GM23338 (cell line): ENCODE results near the gene TPX2. TPM values are rescaled to one million over a fixed set of nuclear protein-coding genes. Genes with fewer than 3 reads are reported as not detected.

Experiments used
- ATAC-seq: fragments of 200-7000 bp; cut with Tn5 transposase; 3 replicates; pipeline ENCODE4 v1.9.1; 2020
- DNase-seq: peaks from one replicate; pipeline ENCODE4 v3.0.0-alpha.2; 2015; ENCODE audit warnings: low spot score
- H2AFZ ChIP-seq: fragments of 200-600 bp; sonication (generic); 2 replicates; pipeline ENCODE4 v1.8.0; 2016; ENCODE audit warnings: antibody characterized with exemption, mild to moderate bottlenecking, moderate library complexity
- H3F3A ChIP-seq: fragments of 200-600 bp; sonication (generic); replicated peaks from 2 replicates; pipeline ENCODE4 v1.8.0; 2017; ENCODE audit warnings: antibody characterized with exemption, mixed run types, low read depth
- H3K27ac ChIP-seq: fragments of 200-600 bp; sonication (generic); 2 replicates; pipeline ENCODE4 v1.6.1; 2016; ENCODE audit warnings: low read depth
- H3K27me3 ChIP-seq: fragments of 200-600 bp; sonication (generic); 2 replicates; pipeline ENCODE4 v1.8.0; 2016; ENCODE audit warnings: mild to moderate bottlenecking, mixed run types, moderate library complexity; ENCODE audit not compliant: insufficient read depth
- H3K36me3 ChIP-seq: fragments of 200-600 bp; sonication (generic); 2 replicates; pipeline ENCODE4 v1.8.0; 2016; ENCODE audit warnings: mild to moderate bottlenecking; ENCODE audit not compliant: insufficient read depth
- H3K4me1 ChIP-seq: fragments of 200-600 bp; sonication (generic); 2 replicates; pipeline ENCODE4 v1.8.0; 2016; ENCODE audit warnings: mild to moderate bottlenecking, moderate library complexity; ENCODE audit not compliant: insufficient read depth
- H3K4me2 ChIP-seq: fragments of 200-600 bp; sonication (generic); 2 replicates; pipeline ENCODE4 v1.7.1; 2017; ENCODE audit warnings: mixed run types
- H3K4me3 ChIP-seq: fragments of 200-600 bp; sonication (generic); 2 replicates; pipeline ENCODE4 v1.6.1; 2016; ENCODE audit warnings: mixed run types
- H3K79me2 ChIP-seq: fragments of 200-600 bp; sonication (generic); replicated peaks from 2 replicates; pipeline ENCODE4 v1.8.0; 2017; ENCODE audit warnings: mild to moderate bottlenecking; ENCODE audit not compliant: insufficient read depth
- H3K9me2 ChIP-seq: fragments of 200-600 bp; sonication (generic); 2 replicates; pipeline ENCODE4 v1.8.0; 2017; ENCODE audit not compliant: insufficient read depth
- H4K20me1 ChIP-seq: fragments of 200-600 bp; sonication (generic); replicated peaks from 2 replicates; pipeline ENCODE4 v1.8.0; 2017; ENCODE audit warnings: mild to moderate bottlenecking; ENCODE audit not compliant: insufficient read depth
- H3K27ac Mint-ChIP-seq: 2 replicates; pipeline ENCODE4 v1.8.0; 2020; ENCODE audit warnings: inconsistent platforms, mild to moderate bottlenecking, moderate library complexity, mixed read lengths
- H3K27me3 Mint-ChIP-seq: 3 replicates; pipeline ENCODE4 v1.8.0; 2022; ENCODE audit warnings: low read depth, mild to moderate bottlenecking, moderate library complexity, mixed read lengths, inconsistent platforms; ENCODE audit not compliant: insufficient read depth, poor library complexity
- H3K36me3 Mint-ChIP-seq: 3 replicates; pipeline ENCODE4 v1.8.0; 2021; ENCODE audit warnings: low read depth, mild to moderate bottlenecking, inconsistent platforms, moderate library complexity, mixed read lengths
- H3K4me1 Mint-ChIP-seq: 3 replicates; pipeline ENCODE4 v1.8.0; 2020; ENCODE audit warnings: mild to moderate bottlenecking, inconsistent platforms, mixed read lengths
- H3K4me3 Mint-ChIP-seq: 3 replicates; pipeline ENCODE4 v1.8.0; 2021; ENCODE audit warnings: moderate library complexity, mild to moderate bottlenecking, inconsistent platforms, mixed read lengths
- H3K9me3 Mint-ChIP-seq: 3 replicates; pipeline ENCODE4 v1.8.0; 2020; ENCODE audit warnings: moderate library complexity, mild to moderate bottlenecking, inconsistent platforms, mixed read lengths
- CREB1 ChIP-seq: fragments of 250-450 bp; sonication (Bioruptor Pico); IDR thresholded peaks from 2 replicates; pipeline ENCODE4 v1.5.0; 2020; ENCODE audit warnings: low read depth, mild to moderate bottlenecking, moderate library complexity
- EZH2 ChIP-seq: fragments of 200-600 bp; sonication (generic); IDR thresholded peaks from one replicate; pipeline ENCODE4 v1.8.0; 2017; ENCODE audit warnings: antibody characterized with exemption, mild to moderate bottlenecking, low read depth; ENCODE audit not compliant: unreplicated experiment
- EZH2phosphoT487 ChIP-seq: fragments of 200-600 bp; sonication (generic); IDR thresholded peaks from one replicate; pipeline ENCODE4 v1.8.1; 2018; ENCODE audit warnings: antibody characterized with exemption; ENCODE audit not compliant: unreplicated experiment
- JUNB ChIP-seq: IDR thresholded peaks from one replicate; pipeline ENCODE4 v1.6.1; 2016; ENCODE audit warnings: antibody characterized with exemption; ENCODE audit not compliant: unreplicated experiment
- NANOG ChIP-seq: IDR thresholded peaks from 2 replicates; pipeline ENCODE4 v1.6.1; 2016; ENCODE audit warnings: antibody characterized with exemption, borderline replicate concordance
- STAT1 ChIP-seq: IDR thresholded peaks from one replicate; pipeline ENCODE4 v1.6.1; 2016; ENCODE audit warnings: antibody characterized with exemption; ENCODE audit not compliant: unreplicated experiment
- ZNF331 ChIP-seq: fragments of 250-450 bp; sonication (Bioruptor Pico); IDR thresholded peaks from 2 replicates; pipeline ENCODE4 v1.5.0; 2020; ENCODE audit warnings: low read depth, mild to moderate bottlenecking, moderate library complexity
- polyA plus RNA-seq: library from polyadenylated mRNA; unstranded; fragments of >200 nt; fragmentation: Nextera tagmentation; extraction: Ambion mirVana; gene quantifications from 2 replicates; pipeline ENCODE4 v1.2.1, GENCODE V29; 2016
- total RNA-seq: library from RNA; depleted of rRNA; stranded (reverse); fragments of >200 nt; shearing (Covaris generic); gene quantifications from 2 replicates; pipeline ENCODE4 v1.2.3, GENCODE V29; 2014
- TF ChIP-seq, protein P1 (sequence below): fragments of 250-450 bp; sonication (Bioruptor Pico); IDR thresholded peaks from 2 replicates; pipeline ENCODE4 v1.5.0; 2020; ENCODE audit warnings: mild to moderate bottlenecking, moderate library complexity
- TF ChIP-seq, protein P2 (sequence below), 2 experiments: fragments of 200-600 bp in 1 of 2; sonication (generic) in 1 of 2; conservative IDR thresholded peaks; 2 replicates each; pipeline versions ENCODE4 v1.5.1 to v1.6.1; 2016 to 2017; ENCODE audit warnings: antibody characterized with exemption in 2 of 2, low read depth in 2 of 2, mild to moderate bottlenecking in 2 of 2, moderate library complexity in 1 of 2
- TF ChIP-seq, protein P3 (sequence below): IDR thresholded peaks from 2 replicates; pipeline ENCODE4 v1.6.1; 2016; ENCODE audit warnings: antibody characterized with exemption
- TF ChIP-seq, protein P4 (sequence below): IDR thresholded peaks from one replicate; pipeline ENCODE4 v1.6.1; 2018; ENCODE audit warnings: antibody characterized with exemption; ENCODE audit not compliant: unreplicated experiment

Gene TPX2
- total and polyA plus RNA-seq, 2 experiments from 2014 or later, result 101 to 159 TPM

DNA sequence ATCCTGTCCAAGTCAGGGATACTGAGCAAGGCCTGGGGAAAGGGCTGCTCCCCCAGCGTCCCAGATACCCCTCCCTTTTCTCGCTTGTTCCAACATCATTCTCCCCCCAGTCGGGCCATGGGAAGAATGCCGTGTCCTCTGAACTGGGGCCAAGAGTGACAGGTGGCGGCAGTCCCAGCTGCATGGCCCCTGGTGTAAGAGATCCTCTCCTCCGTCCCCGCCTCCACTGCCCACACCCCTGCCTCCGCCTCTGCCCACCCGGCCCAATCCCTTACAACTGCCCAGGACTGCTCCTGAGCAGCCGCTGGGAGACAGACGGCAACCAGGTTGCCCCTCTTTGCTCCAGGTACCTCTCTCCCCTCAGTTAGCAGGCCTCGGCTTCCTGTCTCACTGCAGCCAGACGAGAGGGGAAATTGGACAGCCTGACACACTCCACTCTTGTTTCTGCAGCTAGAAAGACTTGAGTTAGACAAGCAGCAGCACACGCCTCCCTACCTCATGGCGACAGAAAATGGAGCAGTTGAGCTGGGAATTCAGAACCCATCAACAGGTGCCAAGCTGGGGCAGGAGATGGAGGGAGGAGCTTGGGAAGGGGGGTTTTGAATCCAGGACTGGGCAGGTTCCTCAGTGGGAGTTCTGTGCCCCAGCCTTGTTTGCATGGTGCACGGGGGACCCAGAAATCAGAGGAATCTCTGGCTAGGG, 80.1 kb downstream of the TPX2 start, which contains the start of gene MYLK2 (continued):
- TF ChIP-seq, protein P1, sequence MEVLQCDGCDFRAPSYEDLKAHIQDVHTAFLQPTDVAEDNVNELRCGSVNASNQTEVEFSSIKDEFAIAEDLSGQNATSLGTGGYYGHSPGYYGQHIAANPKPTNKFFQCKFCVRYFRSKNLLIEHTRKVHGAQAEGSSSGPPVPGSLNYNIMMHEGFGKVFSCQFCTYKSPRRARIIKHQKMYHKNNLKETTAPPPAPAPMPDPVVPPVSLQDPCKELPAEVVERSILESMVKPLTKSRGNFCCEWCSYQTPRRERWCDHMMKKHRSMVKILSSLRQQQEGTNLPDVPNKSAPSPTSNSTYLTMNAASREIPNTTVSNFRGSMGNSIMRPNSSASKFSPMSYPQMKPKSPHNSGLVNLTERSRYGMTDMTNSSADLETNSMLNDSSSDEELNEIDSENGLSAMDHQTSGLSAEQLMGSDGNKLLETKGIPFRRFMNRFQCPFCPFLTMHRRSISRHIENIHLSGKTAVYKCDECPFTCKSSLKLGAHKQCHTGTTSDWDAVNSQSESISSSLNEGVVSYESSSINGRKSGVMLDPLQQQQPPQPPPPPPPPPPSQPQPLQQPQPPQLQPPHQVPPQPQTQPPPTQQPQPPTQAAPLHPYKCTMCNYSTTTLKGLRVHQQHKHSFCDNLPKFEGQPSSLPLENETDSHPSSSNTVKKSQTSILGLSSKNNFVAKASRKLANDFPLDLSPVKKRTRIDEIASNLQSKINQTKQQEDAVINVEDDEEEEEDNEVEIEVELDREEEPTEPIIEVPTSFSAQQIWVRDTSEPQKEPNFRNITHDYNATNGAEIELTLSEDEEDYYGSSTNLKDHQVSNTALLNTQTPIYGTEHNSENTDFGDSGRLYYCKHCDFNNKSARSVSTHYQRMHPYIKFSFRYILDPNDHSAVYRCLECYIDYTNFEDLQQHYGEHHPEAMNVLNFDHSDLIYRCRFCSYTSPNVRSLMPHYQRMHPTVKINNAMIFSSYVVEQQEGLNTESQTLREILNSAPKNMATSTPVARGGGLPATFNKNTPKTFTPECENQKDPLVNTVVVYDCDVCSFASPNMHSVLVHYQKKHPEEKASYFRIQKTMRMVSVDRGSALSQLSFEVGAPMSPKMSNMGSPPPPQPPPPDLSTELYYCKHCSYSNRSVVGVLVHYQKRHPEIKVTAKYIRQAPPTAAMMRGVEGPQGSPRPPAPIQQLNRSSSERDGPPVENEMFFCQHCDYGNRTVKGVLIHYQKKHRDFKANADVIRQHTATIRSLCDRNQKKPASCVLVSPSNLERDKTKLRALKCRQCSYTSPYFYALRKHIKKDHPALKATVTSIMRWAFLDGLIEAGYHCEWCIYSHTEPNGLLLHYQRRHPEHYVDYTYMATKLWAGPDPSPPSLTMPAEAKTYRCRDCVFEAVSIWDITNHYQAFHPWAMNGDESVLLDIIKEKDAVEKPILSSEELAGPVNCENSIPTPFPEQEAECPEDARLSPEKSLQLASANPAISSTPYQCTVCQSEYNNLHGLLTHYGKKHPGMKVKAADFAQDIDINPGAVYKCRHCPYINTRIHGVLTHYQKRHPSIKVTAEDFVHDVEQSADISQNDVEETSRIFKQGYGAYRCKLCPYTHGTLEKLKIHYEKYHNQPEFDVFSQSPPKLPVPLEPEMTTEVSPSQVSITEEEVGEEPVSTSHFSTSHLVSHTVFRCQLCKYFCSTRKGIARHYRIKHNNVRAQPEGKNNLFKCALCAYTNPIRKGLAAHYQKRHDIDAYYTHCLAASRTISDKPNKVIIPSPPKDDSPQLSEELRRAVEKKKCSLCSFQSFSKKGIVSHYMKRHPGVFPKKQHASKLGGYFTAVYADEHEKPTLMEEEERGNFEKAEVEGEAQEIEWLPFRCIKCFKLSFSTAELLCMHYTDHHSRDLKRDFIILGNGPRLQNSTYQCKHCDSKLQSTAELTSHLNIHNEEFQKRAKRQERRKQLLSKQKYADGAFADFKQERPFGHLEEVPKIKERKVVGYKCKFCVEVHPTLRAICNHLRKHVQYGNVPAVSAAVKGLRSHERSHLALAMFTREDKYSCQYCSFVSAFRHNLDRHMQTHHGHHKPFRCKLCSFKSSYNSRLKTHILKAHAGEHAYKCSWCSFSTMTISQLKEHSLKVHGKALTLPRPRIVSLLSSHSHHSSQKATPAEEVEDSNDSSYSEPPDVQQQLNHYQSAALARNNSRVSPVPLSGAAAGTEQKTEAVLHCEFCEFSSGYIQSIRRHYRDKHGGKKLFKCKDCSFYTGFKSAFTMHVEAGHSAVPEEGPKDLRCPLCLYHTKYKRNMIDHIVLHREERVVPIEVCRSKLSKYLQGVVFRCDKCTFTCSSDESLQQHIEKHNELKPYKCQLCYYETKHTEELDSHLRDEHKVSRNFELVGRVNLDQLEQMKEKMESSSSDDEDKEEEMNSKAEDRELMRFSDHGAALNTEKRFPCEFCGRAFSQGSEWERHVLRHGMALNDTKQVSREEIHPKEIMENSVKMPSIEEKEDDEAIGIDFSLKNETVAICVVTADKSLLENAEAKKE (CRISPR knock-in tag), result no peak
- TF ChIP-seq ZNF331 (CRISPR knock-in tag) (no peak), JUNB (no peak), EZH2phosphoT487 (no peak), STAT1 (no peak)
- TF ChIP-seq, protein P2, sequence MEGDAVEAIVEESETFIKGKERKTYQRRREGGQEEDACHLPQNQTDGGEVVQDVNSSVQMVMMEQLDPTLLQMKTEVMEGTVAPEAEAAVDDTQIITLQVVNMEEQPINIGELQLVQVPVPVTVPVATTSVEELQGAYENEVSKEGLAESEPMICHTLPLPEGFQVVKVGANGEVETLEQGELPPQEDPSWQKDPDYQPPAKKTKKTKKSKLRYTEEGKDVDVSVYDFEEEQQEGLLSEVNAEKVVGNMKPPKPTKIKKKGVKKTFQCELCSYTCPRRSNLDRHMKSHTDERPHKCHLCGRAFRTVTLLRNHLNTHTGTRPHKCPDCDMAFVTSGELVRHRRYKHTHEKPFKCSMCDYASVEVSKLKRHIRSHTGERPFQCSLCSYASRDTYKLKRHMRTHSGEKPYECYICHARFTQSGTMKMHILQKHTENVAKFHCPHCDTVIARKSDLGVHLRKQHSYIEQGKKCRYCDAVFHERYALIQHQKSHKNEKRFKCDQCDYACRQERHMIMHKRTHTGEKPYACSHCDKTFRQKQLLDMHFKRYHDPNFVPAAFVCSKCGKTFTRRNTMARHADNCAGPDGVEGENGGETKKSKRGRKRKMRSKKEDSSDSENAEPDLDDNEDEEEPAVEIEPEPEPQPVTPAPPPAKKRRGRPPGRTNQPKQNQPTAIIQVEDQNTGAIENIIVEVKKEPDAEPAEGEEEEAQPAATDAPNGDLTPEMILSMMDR (conservative IDR thresholded peaks at IDR 0.05; ENCODE audit: low read depth in 2 of 2), result no peak

DNA sequence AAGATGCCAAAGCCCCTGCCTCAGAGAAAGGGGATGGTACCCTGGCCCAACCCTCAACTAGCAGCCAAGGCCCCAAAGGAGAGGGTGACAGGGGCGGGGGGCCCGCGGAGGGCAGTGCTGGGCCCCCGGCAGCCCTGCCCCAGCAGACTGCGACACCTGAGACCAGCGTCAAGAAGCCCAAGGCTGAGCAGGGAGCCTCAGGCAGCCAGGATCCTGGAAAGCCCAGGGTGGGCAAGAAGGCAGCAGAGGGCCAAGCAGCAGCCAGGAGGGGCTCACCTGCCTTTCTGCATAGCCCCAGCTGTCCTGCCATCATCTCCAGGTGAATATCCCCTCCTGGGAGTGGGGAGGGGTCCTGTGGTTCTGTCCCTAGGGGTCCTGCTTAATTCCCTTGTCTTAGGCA, 81.1 kb downstream of the TPX2 start:
- peaks cover 12% of the 10 kb centered on the region for H3K4me1 ChIP-seq
- H4K20me1 ChIP-seq, result no peaks in the 10 kb centered on the region; the same call in 1 of the 2 replicates
- no peaks in the 10 kb centered on the region for H3K79me2 ChIP-seq
- H3K27me3 Mint-ChIP-seq, result peaks cover 14% of the 10 kb centered on the region
- H3K4me1 Mint-ChIP-seq, result peaks cover 8% of the 10 kb centered on the region
- H3K27me3 ChIP-seq, result no peaks in the 10 kb centered on the region
- no peak overlapping the region for H3K4me3 Mint-ChIP-seq
- H3K9me3 Mint-ChIP-seq, result no peaks in the 10 kb centered on the region
- H3K36me3 Mint-ChIP-seq, result no peaks in the 10 kb centered on the region
- no peaks in the 10 kb centered on the region for H3K36me3 ChIP-seq
- 0 out of 2 replicates have a peak, but pooled peaks cover 6% of the 10 kb centered on the region for H3F3A ChIP-seq
- no peak overlapping the region for H2AFZ ChIP-seq
- H3K4me2 ChIP-seq, result no peak overlapping the region
- H3K9me2 ChIP-seq, result no peaks in the 10 kb centered on the region
- no peak overlapping the region for H3K27ac ChIP-seq
- H3K27ac Mint-ChIP-seq, result no peak overlapping the region
- no peak for DNase-seq
- H3K4me3 ChIP-seq, result no peak overlapping the region
- ATAC-seq, result no peak
- TF ChIP-seq EZH2 (no peak), JUNB (no peak), EZH2phosphoT487 (no peak), CREB1 (CRISPR knock-in tag) (no peak), ZNF331 (CRISPR knock-in tag) (no peak), NANOG (no peak)
- TF ChIP-seq, protein P3, sequence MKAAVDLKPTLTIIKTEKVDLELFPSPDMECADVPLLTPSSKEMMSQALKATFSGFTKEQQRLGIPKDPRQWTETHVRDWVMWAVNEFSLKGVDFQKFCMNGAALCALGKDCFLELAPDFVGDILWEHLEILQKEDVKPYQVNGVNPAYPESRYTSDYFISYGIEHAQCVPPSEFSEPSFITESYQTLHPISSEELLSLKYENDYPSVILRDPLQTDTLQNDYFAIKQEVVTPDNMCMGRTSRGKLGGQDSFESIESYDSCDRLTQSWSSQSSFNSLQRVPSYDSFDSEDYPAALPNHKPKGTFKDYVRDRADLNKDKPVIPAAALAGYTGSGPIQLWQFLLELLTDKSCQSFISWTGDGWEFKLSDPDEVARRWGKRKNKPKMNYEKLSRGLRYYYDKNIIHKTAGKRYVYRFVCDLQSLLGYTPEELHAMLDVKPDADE, result no peak
- TF ChIP-seq, protein P4, sequence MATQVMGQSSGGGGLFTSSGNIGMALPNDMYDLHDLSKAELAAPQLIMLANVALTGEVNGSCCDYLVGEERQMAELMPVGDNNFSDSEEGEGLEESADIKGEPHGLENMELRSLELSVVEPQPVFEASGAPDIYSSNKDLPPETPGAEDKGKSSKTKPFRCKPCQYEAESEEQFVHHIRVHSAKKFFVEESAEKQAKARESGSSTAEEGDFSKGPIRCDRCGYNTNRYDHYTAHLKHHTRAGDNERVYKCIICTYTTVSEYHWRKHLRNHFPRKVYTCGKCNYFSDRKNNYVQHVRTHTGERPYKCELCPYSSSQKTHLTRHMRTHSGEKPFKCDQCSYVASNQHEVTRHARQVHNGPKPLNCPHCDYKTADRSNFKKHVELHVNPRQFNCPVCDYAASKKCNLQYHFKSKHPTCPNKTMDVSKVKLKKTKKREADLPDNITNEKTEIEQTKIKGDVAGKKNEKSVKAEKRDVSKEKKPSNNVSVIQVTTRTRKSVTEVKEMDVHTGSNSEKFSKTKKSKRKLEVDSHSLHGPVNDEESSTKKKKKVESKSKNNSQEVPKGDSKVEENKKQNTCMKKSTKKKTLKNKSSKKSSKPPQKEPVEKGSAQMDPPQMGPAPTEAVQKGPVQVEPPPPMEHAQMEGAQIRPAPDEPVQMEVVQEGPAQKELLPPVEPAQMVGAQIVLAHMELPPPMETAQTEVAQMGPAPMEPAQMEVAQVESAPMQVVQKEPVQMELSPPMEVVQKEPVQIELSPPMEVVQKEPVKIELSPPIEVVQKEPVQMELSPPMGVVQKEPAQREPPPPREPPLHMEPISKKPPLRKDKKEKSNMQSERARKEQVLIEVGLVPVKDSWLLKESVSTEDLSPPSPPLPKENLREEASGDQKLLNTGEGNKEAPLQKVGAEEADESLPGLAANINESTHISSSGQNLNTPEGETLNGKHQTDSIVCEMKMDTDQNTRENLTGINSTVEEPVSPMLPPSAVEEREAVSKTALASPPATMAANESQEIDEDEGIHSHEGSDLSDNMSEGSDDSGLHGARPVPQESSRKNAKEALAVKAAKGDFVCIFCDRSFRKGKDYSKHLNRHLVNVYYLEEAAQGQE, result no peak
